ENCODE data around the gene SLC28A3. TPM values are rescaled to one million over a fixed set of nuclear protein-coding genes. Genes with fewer than 3 reads are reported as not detected.

The SLC28A3 gene
- total and polyA plus RNA-seq, 2 of the 8 experiments (the other 6 are each of a cell fraction or from before 2014, with no cell fraction given), result 0.02 TPM; not detected in 1

GRCh38 chr9:84375954-84376353 lies 35.4 kb upstream of the SLC28A3 start (continued):
- TF ChIP-seq SP2 (IDR thresholded peaks at IDR 0.05; ENCODE audit: low read length), result no peak
- TF ChIP-seq ATF3 (IDR thresholded peaks at IDR 0.05; ENCODE audit: insufficient read depth, low read depth, low read length), result no peak
- TF ChIP-seq POLR2AphosphoS5 (IDR thresholded peaks at IDR 0.05; ENCODE audit: low read depth, low read length), result no peak
- TF ChIP-seq ASH2L (IDR thresholded peaks at IDR 0.05; ENCODE audit: low read length), result no peak
- no peak for TF ChIP-seq CBX5 (IDR thresholded peaks at IDR 0.05; ENCODE audit: low read depth, low read length)
- no peak for TF ChIP-seq FOSL1 (IDR thresholded peaks at IDR 0.05; ENCODE audit: insufficient read depth, low read depth, low read length)
